Activated naive CD4-positive, alpha-beta T cell treated with anti-CD3 and anti-CD28 coated beads, Interleukin-2, amount 50 U/mL, for 72 hours (primary cell): ENCODE results near the gene DESI2. TPM values are rescaled to one million over a fixed set of nuclear protein-coding genes. Genes with fewer than 3 reads are reported as not detected.
"Not testable (repeated sequence)": the region's sequence is repeated elsewhere in the genome, so short reads cannot be mapped to it uniquely, and the experiment has no call there.

Source experiments
- ATAC-seq, 2 donors: fragments of 150-1000 bp; cut with Tn5 transposase; 2 replicates each; pipeline ENCODE4 v1.10.0; 2021; ENCODE audit warnings: mild to moderate bottlenecking in 2 of 2, moderate library complexity in 2 of 2
- DNase-seq, 2 donors: peaks; one replicate each; pipeline ENCODE4 v3.0.0; 2021 to 2022; ENCODE audit warnings: low spot score in 2 of 2
- H3K27ac Mint-ChIP-seq, 2 donors: one replicate each; pipeline ENCODE4 v1.8.0; 2022; ENCODE audit warnings: mild to moderate bottlenecking in 2 of 2, mixed read lengths in 2 of 2
- H3K36me3 Mint-ChIP-seq, 2 donors: one replicate each; pipeline ENCODE4 v1.8.0; 2022; ENCODE audit warnings: mixed read lengths in 2 of 2
- H3K9me3 Mint-ChIP-seq, 2 donors: one replicate each; pipeline ENCODE4 v1.8.0; 2022; ENCODE audit warnings: mixed read lengths in 2 of 2
- total RNA-seq, 2 donors: library from RNA; stranded (reverse); gene quantifications; one replicate each; pipeline ENCODE4 v1.2.3, GENCODE V29; 2022

DESI2 gene
- total RNA-seq, 2 donors from 2014 or later: 28.1 to 47.5 TPM

DNA sequence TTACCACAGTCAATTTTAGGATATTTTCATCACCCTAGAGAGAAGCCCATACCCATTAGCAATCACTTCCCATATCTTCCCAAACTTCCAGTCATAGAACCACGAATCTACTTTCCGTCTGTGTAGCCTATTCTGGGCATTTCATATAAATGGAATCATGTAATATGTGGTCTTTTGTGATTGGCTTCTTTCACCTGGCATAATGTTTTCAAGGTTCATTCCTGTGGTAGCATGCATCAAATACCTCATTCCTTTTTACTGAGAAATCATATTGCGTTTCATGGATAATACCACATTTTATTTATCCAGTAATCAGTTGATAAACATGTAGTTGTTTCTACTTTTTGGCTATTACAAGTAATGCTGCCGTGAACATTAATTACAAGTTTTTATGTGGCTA, 21.5 kb downstream of the DESI2 start:
- DNase-seq: no peak
- Mint-ChIP-seq H3K9me3 (no peaks in the 10 kb centered on the region), H3K27ac (no peak overlapping the region), H3K36me3 (peaks cover 5 to 22% of the 10 kb centered on the region in 2 donors)
- no peak for ATAC-seq

DNA sequence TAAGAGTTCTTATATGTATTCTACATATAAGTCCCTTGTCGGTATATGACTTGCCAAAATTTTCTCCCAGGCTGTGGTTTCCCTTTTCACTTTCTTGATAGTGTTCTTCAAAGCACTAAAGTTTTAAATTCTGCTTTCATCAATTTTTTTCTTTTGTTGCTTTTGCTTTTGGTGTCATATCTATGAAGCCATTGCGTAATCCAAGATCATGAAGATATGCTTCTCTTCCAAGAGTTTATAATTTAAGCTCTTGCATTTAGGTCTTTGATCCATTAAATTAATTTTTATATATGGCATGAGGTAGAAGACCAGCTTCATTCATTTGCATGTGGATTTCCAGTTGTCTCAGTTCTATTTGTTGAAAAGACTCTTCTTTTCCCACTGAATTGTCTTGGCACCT, 22.2 kb downstream of the DESI2 start:
- H3K36me3 Mint-ChIP-seq: peaks cover 5 to 26% of the 10 kb centered on the region in 2 donors
- H3K9me3 Mint-ChIP-seq: no peaks in the 10 kb centered on the region
- no peak overlapping the region for H3K27ac Mint-ChIP-seq
- DNase-seq (no peak), ATAC-seq (no peak)

DNA sequence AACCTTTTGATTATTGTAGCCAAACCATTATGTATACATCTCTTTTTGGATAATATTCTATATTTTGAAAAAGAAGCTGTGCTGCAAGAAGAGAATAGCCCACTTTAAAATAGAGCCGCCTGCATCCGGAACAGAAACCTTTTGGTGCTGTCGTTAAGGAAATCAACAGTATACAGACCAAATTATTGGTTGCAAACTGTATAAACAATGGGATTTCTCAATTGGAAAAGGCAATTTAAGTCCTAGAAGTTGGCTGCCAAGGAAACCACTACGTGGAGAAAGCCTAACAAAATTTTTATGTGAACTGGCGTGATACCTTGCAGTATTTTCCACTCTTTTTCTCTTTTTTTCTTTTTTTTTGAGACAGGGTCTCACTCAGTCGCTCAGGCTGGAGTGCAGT, 25.8 kb downstream of the DESI2 start:
- Mint-ChIP-seq H3K9me3 (no peaks in the 10 kb centered on the region), H3K36me3 (peaks cover 6 to 31% of the 10 kb centered on the region in 2 donors), H3K27ac (no peak overlapping the region)
- no peak for DNase-seq
- ATAC-seq: no peak

DNA sequence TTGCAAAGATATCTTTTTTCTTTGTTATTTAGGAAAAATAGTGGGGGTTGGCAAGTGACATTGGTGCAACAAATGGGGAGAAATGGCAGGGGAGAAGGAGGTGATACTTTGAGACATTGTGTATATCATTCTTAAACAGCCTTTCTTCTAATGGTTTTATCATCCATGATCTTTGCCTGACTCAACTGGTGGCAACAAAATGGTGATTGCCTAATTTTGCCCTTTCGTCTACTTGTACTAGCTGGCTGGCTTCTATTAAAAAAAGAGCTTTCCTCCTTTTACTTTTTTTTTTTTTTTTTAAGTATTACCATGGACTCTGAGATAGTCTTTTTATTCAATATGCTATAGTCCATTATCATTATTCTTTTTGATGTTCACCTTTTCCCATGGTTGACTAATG, 27.7 kb downstream of the DESI2 start:
- Mint-ChIP-seq H3K27ac (no peak overlapping the region), H3K36me3 (peaks cover 6 to 24% of the 10 kb centered on the region in 2 donors), H3K9me3 (no peaks in the 10 kb centered on the region)
- no peak for DNase-seq
- ATAC-seq: no peak

DNA sequence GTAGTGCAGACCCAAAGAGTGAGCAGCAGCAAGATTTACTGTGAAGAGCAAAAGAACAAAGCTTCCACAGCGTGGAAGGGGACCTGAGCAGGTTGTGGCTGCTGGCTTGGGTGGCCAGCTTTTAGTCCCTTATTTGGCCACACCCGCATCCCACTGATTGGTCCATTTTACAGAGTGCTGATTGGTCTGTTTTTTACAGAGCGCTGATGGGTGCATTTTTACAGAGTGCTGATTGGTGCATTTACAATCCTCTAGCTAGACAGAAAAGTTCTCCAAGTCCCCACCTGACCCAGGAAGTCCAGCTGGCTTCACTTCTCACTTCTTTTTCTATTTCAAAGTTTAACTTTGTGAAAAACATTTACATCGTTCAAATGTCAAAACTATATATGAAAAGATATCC, 29.2 kb downstream of the DESI2 start:
- H3K27ac Mint-ChIP-seq, ATAC-seq: not testable (repeated sequence)
- peaks cover 12 to 24% of the 10 kb centered on the region in 2 donors for H3K36me3 Mint-ChIP-seq

DNA sequence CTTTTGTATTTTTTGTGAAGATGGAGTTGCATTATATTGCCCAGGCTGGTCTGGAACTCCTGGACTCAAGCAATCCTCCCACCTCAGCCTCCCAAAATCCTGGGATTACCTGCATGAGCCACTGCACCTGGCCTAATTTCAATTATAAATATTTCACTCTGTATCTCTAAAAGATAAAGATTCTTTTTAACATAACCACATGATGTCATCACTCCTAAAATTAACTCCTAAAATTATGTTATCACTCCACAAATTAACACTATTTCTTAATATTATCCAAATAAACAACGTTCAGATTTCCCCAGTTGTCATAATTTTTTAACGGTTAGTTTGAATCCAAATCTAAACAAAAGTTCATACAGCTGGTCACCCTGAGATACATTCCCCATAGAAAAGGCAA, 43.0 kb downstream of the DESI2 start:
- H3K36me3 Mint-ChIP-seq: peaks cover 39 to 43% of the 10 kb centered on the region in 2 donors
- ATAC-seq: no peak

More for the DNA sequence above, 29.2 kb downstream of the DESI2 start:
- H3K9me3 Mint-ChIP-seq, DNase-seq: not testable (repeated sequence)

DNA sequence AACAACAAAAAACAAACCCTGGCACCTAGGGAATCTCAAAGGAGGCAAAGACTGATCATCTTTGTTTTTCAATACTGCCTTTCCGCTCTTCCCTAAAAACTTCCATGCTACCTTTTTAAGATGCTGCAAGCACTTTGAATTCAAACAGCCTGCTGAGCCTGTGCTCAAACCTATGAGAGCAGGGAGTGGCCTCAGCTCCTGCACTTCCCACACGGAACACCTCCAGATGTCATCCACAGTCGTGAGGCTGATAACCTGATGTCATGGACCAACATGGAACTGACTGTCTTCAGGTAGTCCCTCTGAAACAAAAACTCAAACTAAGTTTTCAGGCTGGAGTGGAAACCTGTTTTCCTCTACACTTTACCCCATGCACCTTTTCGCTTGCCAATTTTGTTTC, 46.8 kb downstream of the DESI2 start:
- H3K9me3 Mint-ChIP-seq: peaks cover 10% of the 10 kb centered on the region in 2 donors
- no peak for DNase-seq
- no peak overlapping the region for H3K27ac Mint-ChIP-seq
- H3K36me3 Mint-ChIP-seq: peaks cover 46 to 47% of the 10 kb centered on the region in 2 donors
- no peak for ATAC-seq

More for the DNA sequence above, 43.0 kb downstream of the DESI2 start:
- no peak for DNase-seq
- Mint-ChIP-seq H3K9me3 (peaks cover 10% of the 10 kb centered on the region in 2 donors), H3K27ac (no peak overlapping the region)

DNA sequence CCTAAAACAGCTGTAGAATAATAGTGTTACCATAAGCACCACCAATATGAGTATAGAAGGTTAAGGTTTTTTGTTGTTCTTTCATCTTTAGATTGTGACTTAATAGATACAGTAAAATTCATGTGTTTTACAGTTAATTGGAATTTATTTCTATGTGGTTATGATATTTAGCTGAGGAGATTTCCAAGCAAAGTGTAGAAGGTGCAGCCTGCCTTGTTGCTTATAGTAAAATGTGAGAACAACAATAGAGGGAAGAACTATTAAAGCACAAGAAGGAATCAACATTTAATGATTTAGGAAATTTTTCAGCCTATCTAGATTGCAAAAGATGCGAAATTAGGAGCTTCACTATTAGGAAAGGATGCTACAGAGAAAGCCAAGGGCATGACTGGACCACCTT, 47.9 kb downstream of the DESI2 start:
- ATAC-seq (no peak), DNase-seq (no peak)
- no peak overlapping the region for H3K27ac Mint-ChIP-seq
- peaks cover 46 to 47% of the 10 kb centered on the region in 2 donors for H3K36me3 Mint-ChIP-seq
- H3K9me3 Mint-ChIP-seq: peaks cover 10% of the 10 kb centered on the region in 2 donors

DNA sequence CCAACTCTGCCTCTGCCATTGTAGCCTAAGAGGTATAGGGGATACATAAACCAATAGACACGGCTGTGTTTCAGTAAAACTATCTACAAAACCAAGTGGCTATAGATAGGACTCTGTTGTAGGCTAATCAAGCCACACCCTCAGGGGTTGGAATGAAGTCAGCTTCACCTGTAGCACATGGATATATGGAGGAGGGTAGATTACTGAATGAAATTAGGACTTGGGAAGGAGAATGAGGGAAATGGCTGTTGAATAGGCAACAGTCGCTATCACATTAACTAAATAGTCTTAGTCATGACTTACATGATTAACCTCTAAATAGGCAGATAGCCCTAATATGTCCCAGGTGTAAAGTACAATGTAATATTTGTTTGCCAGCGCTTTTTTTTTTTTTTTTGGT, 49.7 kb downstream of the DESI2 start:
- DNase-seq: no peak
- no peak for ATAC-seq
- Mint-ChIP-seq H3K9me3 (peaks cover 10% of the 10 kb centered on the region in 2 donors), H3K36me3 (peaks cover 37 to 38% of the 10 kb centered on the region in 2 donors), H3K27ac (no peak overlapping the region)

DNA sequence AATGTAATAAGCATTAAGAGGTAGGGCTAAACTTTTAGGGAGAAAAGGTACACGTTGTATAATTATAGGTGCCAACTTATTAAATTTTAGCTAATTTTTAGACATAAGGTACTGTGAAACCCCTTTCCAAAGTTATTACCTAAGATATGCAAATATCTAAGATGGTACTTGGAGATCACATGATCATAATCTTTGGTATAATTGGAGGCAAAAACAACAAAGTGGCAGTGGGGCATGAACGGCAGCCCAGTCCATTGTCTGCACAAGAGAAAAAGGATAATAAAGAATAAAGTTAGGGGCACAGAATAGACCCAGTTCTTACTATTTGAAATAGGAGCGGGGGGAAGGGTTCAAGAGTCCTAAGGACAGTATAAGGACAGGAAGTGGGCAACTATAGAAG, 51.2 kb downstream of the DESI2 start:
- ATAC-seq: no peak
- DNase-seq: no peak
- Mint-ChIP-seq H3K36me3 (peaks cover 23 to 26% of the 10 kb centered on the region in 2 donors), H3K27ac (no peak overlapping the region), H3K9me3 (peaks cover 4 to 8% of the 10 kb centered on the region in 2 donors)

DNA sequence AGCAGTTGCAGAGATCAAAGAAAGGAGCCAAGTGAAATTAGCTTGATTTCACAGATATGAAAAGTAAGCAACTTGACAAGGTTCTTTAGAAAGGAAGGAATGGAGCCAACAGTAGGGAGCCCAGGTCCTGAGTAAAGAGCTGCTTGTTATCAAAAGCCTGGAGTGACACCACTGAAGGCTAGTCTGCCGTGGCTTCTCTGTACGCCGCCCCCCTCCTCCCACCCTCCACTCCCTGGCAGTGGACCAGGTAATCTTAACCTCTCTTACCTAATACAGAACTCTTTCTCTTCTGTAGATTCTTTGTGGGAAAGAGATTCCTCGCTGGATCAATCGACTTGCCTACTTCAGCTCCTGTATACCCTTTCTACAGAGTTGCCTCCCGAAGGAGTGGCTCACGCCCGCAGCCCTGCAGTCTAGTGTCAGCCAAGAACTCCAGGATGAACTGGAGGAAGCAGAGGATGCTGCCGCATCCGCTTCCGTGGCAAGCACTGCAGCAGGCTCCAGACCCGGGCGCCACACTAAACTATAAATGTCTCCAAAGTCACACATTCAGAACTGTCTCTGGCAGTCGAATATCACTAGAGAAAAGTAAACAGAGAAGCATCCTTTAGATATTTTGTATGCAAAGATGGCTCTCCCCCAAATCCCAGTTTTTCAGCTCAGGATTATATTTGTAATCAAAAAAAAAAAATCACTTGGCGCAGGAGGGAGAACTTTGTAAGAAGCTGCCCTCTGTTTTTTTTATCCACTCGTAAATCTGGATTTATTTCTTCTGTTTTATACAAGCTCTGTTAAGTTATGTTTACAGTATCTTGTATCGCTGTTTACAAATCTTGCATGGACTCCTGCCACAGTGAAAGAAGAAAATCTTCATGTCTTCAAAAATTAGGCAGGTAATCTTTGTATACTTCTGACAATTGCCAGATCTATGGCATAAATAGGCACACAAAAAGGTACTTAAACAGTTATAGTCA, 52.6 kb downstream of the DESI2 start:
- ATAC-seq: no peak
- peak overlapping the region in 1 of 2 donors; percentile 29 for H3K27ac Mint-ChIP-seq
- DNase-seq: no peak
- H3K36me3 Mint-ChIP-seq: peaks cover 12 to 13% of the 10 kb centered on the region in 2 donors
- H3K9me3 Mint-ChIP-seq: peaks cover 0 to 3% of the 10 kb centered on the region in 2 donors

DNA sequence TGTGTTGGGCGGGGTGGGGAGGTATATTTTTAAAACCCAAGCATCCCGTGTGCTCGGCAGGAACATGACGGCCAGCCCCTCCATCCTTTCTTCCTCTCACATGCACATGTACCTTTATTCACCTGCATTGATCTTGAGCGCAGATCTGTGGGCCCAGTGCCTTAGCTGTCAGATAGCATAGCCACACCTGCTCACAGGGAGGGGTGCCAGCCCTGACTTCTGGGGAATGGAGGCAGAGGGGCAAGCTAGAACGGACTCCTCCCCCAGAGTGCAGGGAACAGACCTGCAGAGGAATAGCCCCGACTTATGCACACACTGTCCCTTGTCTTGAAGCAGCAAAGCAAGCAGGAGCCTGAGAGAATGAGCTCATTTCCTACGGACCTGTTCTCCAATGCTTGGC, 56.1 kb downstream of the DESI2 start:
- ATAC-seq (no peak), DNase-seq (no peak)
- Mint-ChIP-seq H3K9me3 (no peaks in the 10 kb centered on the region), H3K27ac (no peak overlapping the region), H3K36me3 (no peaks in the 10 kb centered on the region)

DNA sequence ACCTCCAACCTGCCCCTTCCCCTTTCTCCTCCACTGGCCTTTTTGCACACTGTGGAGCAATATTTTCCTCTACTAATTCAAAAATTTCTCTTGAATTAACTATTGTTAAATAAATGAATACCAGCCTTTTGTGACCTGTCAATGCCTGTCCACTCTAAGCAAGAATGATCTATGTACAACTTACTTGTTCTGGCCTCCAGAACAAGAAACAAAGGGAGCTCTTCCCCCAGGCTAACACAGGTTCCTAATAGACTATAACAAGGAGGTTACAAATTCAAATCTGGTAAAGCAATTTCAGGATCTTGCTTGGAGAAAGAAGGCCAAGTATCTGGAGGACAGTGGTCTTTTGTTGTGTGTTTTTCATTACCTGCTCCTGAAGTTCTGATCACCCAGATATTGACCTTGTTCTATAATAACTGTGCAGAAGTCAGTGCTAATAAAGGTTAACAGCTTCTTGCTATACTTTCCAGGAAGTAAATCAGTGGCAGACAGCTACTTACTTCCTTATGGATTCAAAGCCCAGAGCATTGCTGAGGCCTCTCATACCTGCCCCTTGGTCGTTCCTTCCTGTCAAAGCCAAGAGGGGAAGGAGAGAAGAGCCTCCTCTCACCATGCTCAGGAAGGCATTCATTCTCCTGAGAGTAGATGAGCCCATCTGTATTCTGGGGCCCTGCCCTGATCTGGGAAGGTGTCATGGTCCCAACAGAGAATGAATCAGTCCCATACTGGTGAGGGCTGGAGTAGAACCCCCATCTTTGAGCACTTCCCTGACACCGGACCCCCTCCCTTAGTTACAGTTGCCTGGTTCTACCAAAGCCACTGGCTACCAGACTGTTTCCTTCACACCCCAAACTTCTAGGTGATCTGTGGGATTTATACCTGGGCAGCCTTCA, 56.8 kb downstream of the DESI2 start:
- Mint-ChIP-seq H3K9me3 (no peaks in the 10 kb centered on the region), H3K27ac (peak overlapping the region in 1 of 2 donors; percentile 16), H3K36me3 (no peaks in the 10 kb centered on the region)
- peak in 1 of 2 donors; percentile 9 for ATAC-seq
- no peak for DNase-seq

DNA sequence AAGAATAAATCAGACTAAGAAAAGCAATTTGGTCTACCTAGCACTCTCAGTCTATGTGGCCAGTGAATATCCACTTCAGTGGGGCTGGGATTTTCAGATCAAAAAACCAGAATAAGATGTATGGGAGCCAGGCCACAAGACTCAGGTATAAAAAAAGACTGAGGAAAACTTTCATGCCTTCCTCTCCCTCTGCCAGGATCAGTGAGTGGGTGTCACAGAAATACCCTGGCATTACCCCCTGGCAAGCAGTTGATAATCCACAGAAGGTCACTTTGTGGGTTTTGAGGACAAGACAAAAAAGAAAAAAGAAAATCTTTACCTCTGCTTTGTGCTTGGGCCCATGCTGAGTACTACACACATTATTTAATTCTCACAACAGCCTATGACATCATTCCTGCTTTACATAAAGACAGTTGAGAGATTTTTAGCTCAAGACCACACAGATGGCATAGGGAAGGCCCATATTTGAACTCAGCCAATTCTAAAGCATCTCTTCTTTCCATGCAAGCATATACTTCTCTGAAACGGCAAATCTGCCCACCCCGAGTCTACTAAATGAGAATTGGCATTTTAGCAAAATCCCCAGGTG, 57.6 kb downstream of the DESI2 start:
- Mint-ChIP-seq H3K36me3 (no peaks in the 10 kb centered on the region), H3K27ac (no peak overlapping the region)

DNA sequence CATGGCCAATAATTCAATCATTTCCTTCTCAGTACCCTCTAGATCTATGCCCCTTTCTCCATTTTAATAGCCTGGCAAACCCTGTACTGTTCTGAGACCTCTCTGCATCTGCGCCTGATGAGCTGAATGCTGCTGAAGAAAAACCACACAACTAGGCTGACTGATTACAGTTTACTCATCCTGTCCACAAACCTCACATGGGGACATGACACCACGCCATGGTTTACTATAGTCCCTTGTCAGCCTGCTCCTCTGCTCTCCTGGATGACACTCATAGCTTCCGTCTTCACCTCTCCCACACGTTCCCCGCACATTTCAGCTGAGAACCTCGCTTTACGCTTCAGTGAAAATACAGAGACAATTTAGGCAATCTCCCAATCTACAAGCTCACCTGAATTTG, 59.7 kb downstream of the DESI2 start:
- Mint-ChIP-seq H3K27ac (peak overlapping the region in 1 of 2 donors; percentile 1), H3K36me3 (no peaks in the 10 kb centered on the region)

More for the DNA sequence above, 57.6 kb downstream of the DESI2 start:
- no peaks in the 10 kb centered on the region for H3K9me3 Mint-ChIP-seq
- DNase-seq: no peak
- ATAC-seq: no peak

DNA sequence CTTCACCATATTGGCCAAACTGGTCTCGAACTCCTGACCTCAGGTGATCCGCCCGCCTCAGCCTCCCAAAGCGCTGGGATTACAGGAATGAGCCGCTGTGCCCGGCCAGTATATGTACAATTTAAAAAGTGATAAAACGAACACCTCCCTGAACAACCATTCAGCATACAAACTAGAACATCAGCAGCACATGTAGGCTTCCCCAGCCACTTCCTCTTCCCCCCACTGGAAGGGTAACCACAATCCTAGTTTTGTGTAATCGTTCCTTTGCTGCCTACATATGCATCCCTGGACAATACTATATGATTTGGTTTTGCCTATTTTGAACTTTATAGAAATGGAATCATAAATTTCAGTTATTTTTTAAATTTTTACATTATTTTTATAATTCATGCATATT, 60.4 kb downstream of the DESI2 start:
- Mint-ChIP-seq H3K9me3 (no peaks in the 10 kb centered on the region), H3K36me3 (no peaks in the 10 kb centered on the region), H3K27ac (no peak overlapping the region)
- ATAC-seq (no peak), DNase-seq (no peak)

More for the DNA sequence above, 59.7 kb downstream of the DESI2 start:
- ATAC-seq (peak; percentile 47 to 84), DNase-seq (no peak)
- no peaks in the 10 kb centered on the region for H3K9me3 Mint-ChIP-seq
